Subcutaneous abdominal adipose tissue (tissue), 5 donors: ENCODE results near the gene ENTHD1.
"Not testable (repeated sequence)": the region's sequence is repeated elsewhere in the genome, so short reads cannot be mapped to it uniquely, and the experiment has no call there.

ENCODE experiments used
- H3K27ac ChIP-seq: one replicate; pipeline ENCODE4 v1.7.0; 2013; ENCODE audit warnings: low read depth, mild to moderate bottlenecking, inconsistent platforms, low read length, moderate library complexity
- H3K27me3 ChIP-seq, 5 donors: one replicate each; pipeline ENCODE4 v1.7.0; 2013; ENCODE audit warnings: low read length in 5 of 5, inconsistent platforms in 1 of 5; ENCODE audit not compliant: control insufficient read depth in 5 of 5, insufficient read depth in 4 of 5
- H3K36me3 ChIP-seq, 5 donors: one replicate each; pipeline ENCODE4 v1.7.0; 2013; ENCODE audit warnings: low read length in 5 of 5; ENCODE audit not compliant: control insufficient read depth in 5 of 5, insufficient read depth in 5 of 5
- H3K4me1 ChIP-seq, 5 donors: one replicate each; pipeline ENCODE4 v1.7.0; 2013; ENCODE audit warnings: low read length in 5 of 5, mild to moderate bottlenecking in 3 of 5, moderate library complexity in 1 of 5; ENCODE audit not compliant: control insufficient read depth in 5 of 5, insufficient read depth in 5 of 5
- H3K4me3 ChIP-seq, 5 donors: one replicate each; pipeline ENCODE4 v1.7.0; 2013; ENCODE audit warnings: low read length in 5 of 5, low read depth in 1 of 5
- H3K9ac ChIP-seq, 5 donors: one replicate each; pipeline ENCODE4 v1.7.0; 2013; ENCODE audit warnings: low read length in 5 of 5, mild to moderate bottlenecking in 4 of 5, moderate library complexity in 3 of 5
- H3K9me3 ChIP-seq, 5 donors: one replicate each; pipeline ENCODE4 v1.7.0; 2013; ENCODE audit warnings: low read length in 5 of 5; ENCODE audit not compliant: control insufficient read depth in 5 of 5
- donor health status: healthy.
- donor health status: healthy.
- donor health status: healthy.
- donor health status: healthy.
- donor health status: healthy.

Gene ENTHD1

DNA sequence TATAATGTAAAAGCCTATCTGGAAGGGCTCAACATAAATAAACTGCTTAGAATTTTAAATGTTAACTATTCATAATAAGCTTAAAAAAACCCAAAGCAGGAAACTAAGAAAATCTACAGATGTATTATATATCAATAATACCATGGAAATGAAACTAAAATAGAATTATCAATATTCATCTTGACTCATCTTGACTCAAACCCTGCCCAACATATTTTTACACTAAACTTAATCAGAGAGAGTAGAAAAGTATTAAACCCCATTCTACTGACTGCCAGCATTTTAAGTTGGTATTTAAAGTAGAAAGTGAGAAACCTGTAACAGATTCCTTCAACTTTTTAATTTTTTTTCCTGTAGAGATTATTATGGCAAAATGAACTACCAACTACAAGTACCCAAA lies 149.2 kb downstream of the ENTHD1 start:
- Histone ChIP-seq H3K27me3 (no peaks in the 10 kb centered on the region), H3K9ac (no peak overlapping the region), H3K27ac (no peak overlapping the region), H3K9me3 (peaks cover 0 to 5% (median 3%) of the 10 kb centered on the region in 5 donors), H3K36me3 (no peaks in the 10 kb centered on the region), H3K4me3 (no peak overlapping the region), H3K4me1 (no peaks in the 10 kb centered on the region)

DNA sequence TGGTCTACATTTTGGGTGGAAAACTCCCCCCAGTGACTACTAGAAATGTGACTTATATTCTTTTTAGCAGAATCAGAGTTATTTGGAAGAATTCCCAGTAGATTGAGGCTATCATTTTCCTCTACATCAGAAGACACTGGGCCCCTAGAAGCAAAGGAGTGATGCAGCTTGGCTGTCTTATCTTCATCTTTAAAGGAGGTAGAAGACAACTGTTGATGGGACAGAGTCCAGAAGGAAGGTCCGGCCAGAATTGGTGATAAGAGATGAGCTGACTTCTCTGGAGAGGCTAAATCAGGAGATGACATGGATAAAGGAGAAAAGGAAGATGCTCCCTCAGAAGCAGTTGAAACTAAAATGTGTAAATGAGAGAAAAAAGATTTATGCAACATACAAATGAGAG lies 149.6 kb downstream of the ENTHD1 start:
- Histone ChIP-seq H3K27me3 (no peaks in the 10 kb centered on the region), H3K27ac (no peak overlapping the region), H3K4me1 (no peaks in the 10 kb centered on the region), H3K4me3 (no peak overlapping the region), H3K9ac (no peak overlapping the region), H3K36me3 (no peaks in the 10 kb centered on the region), H3K9me3 (peaks cover 2 to 8% (median 4%) of the 10 kb centered on the region in 5 donors)

DNA sequence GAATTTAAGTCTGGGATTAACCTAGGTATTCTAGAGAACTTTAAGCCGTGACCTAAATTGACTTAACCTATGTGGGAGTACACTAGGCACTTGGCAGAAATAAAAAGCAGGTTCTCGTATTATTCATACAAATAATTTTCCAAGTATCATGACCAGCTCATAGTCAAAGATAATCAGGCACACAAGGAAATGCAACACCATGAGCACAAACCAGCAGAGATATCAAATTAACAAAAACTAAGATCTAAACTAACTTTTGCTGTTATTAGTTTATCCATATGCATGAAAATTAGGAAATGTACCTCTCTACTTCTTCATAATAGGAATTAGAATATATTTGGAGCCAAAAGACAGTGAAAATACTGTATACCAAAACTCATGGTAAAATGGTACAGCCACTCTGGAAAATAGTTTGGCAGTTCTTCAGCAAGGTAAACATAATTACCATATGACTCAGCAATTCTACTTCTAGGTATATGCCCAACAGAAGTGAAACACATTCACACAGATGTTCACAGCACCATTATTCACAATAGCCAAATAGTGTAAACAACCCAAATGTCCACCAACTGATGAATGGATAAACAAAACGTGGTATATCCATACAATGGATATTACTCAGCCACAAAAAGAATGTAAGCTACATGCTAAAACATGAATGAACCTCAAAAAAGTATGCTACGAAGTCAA lies 154.1 kb downstream of the ENTHD1 start:
- no peak overlapping the region for H3K4me3 ChIP-seq
- peaks cover 0 to 6% (median 6%) of the 10 kb centered on the region in 5 donors for H3K27me3 ChIP-seq
- no peak overlapping the region for H3K27ac ChIP-seq
- H3K9me3 ChIP-seq = peaks cover 2 to 8% (median 4%) of the 10 kb centered on the region in 5 donors
- no peak overlapping the region for H3K9ac ChIP-seq
- H3K4me1 ChIP-seq = no peaks in the 10 kb centered on the region
- H3K36me3 ChIP-seq = no peaks in the 10 kb centered on the region

DNA sequence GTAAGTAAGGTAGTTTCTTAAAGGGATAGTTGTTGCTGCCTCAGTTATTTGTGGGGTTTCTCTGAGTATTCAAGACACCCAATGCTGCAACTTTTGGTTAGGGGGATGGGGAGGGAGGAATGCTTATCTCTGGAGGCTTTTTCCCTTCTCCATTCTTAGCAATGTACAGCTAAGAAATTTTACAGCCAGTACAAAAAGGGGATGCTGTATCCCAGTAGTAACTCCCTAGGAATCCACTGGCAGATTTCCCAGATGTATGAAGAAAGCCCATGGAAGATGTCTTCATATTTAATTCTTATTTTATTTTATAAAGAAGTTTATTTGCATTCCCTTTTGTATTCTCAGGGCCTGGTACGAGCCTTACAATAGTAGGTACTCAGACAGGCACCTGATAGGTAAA lies 154.8 kb downstream of the ENTHD1 start:
- Histone ChIP-seq H3K27ac (no peak overlapping the region), H3K27me3 (peaks cover 0 to 6% (median 6%) of the 10 kb centered on the region in 5 donors), H3K9ac (no peak overlapping the region), H3K36me3 (no peaks in the 10 kb centered on the region), H3K4me1 (no peaks in the 10 kb centered on the region), H3K4me3 (no peak overlapping the region), H3K9me3 (peaks cover 2 to 8% (median 4%) of the 10 kb centered on the region in 5 donors)

DNA sequence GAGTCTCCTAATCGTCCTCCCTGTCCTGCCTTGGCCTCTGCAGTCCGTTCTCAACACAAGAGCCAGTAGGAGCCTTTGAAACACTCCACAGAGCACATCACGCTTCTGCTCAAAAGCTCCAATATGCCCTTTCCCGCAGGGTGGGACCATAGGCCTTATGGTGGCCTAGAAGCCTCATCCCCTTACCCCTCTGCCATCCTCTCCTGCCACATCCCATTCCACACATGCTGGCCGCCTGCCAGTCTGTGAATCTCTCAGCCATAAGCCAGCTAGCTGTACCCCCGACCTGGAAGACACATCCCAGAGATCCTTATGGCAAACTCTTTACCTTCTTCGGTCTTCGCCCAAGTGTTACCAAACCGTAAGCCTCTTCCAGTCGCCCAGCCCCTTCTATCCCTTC lies 157.8 kb downstream of the ENTHD1 start:
- no peak overlapping the region for H3K27ac ChIP-seq
- H3K27me3 ChIP-seq = peaks cover 5 to 21% (median 20%) of the 10 kb centered on the region in 5 donors
- H3K9ac ChIP-seq = no peak overlapping the region
- H3K4me1 ChIP-seq = no peaks in the 10 kb centered on the region
- H3K4me3 ChIP-seq = no peak overlapping the region
- no peaks in the 10 kb centered on the region for H3K36me3 ChIP-seq
- H3K9me3 ChIP-seq = peaks cover 2 to 8% (median 4%) of the 10 kb centered on the region in 5 donors

DNA sequence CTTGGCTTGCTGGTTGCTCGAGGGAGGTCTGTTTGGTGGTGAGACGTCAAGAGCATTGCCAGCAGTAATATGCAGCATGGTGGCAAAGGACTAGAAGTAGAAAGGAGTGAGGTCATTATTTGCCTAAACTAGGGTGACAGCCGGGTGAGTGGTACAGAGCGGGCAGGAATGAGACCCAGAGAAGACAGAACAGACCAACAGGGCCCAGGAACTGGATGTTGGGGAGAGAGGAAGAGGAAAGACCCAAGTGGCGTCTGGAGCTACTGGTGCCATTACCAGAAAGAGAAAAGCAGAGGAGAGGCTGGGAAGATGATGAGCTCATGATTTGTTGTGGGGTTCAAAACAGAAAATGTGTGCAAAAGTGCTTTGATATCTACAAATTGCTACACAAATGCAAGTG lies 158.7 kb downstream of the ENTHD1 start:
- Histone ChIP-seq H3K9me3 (peaks cover 2 to 7% (median 4%) of the 10 kb centered on the region in 5 donors), H3K9ac (no peak overlapping the region), H3K36me3 (no peaks in the 10 kb centered on the region), H3K4me3 (no peak overlapping the region), H3K4me1 (no peaks in the 10 kb centered on the region), H3K27ac (no peak overlapping the region), H3K27me3 (peaks cover 6 to 21% (median 20%) of the 10 kb centered on the region in 5 donors)

- H3K27ac ChIP-seq, H3K4me1 ChIP-seq, H3K9ac ChIP-seq, H3K9me3 ChIP-seq, H3K4me3 ChIP-seq, H3K36me3 ChIP-seq: not testable (repeated sequence)
- peaks cover 12 to 21% (median 20%) of the 10 kb centered on the region in 5 donors for H3K27me3 ChIP-seq
Measured at GRCh38 chr22:39734046-39734445, 159.5 kb downstream of the ENTHD1 start.

- Histone ChIP-seq H3K9me3 (no peaks in the 10 kb centered on the region), H3K4me1 (no peaks in the 10 kb centered on the region), H3K27me3 (peaks cover 14 to 26% (median 20%) of the 10 kb centered on the region in 5 donors), H3K27ac (no peak overlapping the region), H3K36me3 (no peaks in the 10 kb centered on the region), H3K9ac (no peak overlapping the region), H3K4me3 (no peak overlapping the region)
Measured at GRCh38 chr22:39733191-39733590, 160.4 kb downstream of the ENTHD1 start.

DNA sequence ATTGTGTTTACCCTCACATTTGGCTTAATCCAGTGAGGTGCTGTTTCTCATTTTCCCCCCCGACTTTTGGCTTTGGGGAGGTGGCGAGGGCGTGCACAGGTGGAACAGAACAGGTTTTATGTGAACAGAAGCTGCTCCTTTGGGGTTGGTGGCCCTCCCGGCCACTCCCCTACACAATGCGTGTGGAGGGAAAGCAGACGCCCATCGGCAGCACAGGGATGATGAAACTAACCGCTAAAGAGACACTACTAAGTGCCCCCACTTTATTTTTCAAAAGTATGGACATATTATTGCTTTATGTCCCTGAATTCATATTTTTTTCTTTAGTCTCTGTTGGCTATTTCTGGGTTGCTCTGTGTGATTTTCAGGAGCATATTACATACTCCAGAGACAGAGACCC lies 160.9 kb downstream of the ENTHD1 start:
- Histone ChIP-seq H3K36me3 (no peaks in the 10 kb centered on the region), H3K27me3 (peaks cover 15 to 26% (median 20%) of the 10 kb centered on the region in 5 donors), H3K9ac (no peak overlapping the region), H3K4me1 (no peaks in the 10 kb centered on the region), H3K4me3 (no peak overlapping the region), H3K27ac (no peak overlapping the region), H3K9me3 (no peaks in the 10 kb centered on the region)

GRCh38 chr22:39731881-39732555 lies 161.5 kb downstream of the ENTHD1 start:
- no peaks in the 10 kb centered on the region for H3K36me3 ChIP-seq
- H3K9ac ChIP-seq = no peak overlapping the region
- no peaks in the 10 kb centered on the region for H3K4me1 ChIP-seq
- H3K27ac ChIP-seq = no peak overlapping the region
- peaks cover 16 to 26% (median 22%) of the 10 kb centered on the region in 5 donors for H3K27me3 ChIP-seq
- no peaks in the 10 kb centered on the region for H3K9me3 ChIP-seq
- H3K4me3 ChIP-seq = no peak overlapping the region
